CD1c-positive myeloid dendritic cell (primary cell): Measurements from ENCODE around the gene GNAQ.

Experiments
- DNase-seq: peaks from one replicate; pipeline ENCODE4 v3.0.0-alpha.2; 2016; ENCODE audit errors: extremely low spot score

Gene GNAQ

DNA sequence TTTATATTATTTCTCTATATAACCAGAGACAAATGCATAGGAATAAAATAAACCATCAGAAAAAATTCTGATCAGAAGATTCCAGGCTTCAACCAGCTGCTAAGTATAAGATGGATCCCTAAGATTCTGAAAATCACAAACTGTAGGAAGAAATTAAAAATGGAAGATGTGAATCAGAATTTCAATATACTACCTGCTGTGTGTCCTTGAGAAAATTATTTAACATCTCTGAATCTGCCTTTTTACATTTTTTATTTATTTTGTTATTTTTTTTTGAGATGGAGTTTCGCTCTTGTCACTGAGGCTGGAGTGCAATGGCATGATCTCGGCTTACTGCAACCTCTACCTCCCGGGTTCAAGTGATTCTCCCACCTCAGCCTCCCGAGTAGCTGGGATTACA lies 187.2 kb downstream of the GNAQ start:
- DNase-seq: no peak

DNA sequence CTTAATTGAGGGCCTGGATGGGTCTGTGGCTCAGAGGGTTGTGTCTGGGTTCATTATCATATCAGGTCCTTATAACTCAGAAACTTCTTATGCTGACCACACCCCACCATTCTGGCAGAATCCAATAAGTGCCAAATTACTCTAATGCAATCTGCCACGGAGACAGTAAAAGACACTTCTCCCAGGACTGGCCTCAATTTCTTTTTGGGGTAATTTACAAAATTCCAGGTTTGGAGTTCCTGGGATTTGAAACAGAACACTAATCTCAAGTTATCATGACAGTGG lies 187.8 kb downstream of the GNAQ start:
- DNase-seq: no peak

DNA sequence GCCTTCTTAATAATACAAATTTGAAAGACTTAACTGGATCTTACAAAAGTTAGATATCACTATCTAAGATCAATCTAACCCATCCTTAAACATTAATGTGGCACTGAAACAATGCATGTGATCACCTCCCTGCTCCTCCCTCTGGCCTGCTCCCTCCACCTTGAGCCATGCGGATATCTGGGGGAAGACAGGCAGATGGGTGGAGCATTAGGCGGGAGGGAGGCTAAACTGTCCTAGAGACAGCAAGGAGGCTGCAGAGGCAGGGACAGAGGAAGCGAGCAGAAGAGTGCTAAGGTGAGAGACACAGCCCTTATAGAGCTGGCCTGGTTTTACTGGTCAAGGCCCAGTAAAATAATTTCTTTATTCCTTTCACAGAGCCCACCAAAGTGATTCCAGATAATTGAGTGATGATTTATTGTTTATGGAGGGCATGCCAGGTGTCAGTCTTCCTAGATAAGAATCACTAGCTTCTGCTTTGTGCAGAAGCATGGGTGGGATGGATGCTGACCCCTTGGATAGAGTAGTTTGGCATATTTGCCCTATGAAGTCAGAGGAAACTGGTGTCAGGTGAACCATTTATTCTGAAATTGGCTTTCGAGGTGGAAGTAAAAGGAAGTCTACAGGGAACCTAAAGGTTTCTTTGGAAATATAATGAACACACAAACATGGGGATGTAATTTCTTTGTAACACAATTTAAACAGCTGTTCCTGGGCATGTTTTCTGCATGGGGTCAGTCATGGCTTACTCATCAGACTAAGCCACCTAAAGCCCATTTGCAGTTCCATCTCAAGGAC lies 188.3 kb downstream of the GNAQ start:
- DNase-seq: no peak

DNA sequence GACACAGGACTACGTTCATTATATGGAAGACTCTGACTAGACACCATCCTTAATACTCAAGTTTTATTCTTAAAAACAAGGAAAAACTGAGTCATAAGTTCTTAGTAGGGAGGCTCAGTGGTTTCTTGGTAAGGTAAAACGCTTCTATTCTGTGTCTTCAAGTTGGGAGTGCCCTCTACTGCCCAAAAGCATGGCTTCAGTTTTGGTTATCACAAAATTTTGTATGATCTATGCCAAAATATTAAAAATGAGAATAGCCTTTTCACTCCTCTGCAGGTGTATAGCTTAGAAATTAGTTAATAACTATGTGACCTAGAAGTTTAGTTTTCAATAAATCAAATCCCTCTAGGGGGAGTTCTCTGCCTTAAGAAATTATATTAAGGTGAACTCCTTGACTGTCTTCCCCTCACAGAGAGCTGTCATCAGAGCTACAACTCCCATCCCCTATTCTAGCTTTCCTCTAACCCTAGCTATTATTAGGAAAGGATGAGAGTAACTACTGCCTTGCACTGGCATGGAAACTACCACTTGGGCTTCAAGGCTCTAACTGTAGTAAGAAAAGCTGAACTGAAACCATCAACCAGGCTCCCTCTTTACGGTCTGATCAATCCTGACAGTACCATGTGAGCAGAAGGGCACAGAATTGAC lies 189.7 kb downstream of the GNAQ start:
- peak; percentile 31 for DNase-seq

DNA sequence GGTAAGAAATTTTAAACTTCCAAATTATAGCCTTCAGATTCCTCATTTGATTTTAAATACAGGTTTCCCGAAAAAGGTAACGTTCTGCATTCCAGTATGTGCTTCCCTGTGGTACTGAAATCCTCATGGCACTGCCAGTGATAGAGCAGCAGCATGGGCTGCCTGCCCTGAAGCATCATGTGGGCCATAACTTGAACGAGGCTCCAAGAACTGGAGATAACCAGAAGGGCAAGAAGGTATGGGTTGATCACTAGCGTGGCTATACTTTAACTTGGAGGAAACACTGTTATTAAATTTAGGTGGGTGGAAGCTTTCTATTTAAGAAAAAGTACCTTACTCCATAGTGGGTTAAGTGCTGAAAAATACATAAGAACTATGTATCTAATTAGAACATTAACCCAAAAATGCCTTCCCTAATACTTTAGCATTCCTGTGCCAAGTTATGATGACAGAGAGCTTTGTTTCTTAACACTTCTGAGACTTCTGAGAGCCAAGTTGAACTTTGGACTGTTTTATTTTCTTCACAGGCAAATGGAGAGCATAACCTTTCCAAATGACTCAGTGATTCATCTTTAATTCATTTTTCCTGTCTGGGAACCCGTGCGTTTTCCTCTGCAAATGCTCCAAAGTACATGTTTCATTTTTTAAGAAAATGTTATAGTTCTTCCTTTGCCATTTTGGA lies 192.0 kb downstream of the GNAQ start:
- no peak for DNase-seq

DNA sequence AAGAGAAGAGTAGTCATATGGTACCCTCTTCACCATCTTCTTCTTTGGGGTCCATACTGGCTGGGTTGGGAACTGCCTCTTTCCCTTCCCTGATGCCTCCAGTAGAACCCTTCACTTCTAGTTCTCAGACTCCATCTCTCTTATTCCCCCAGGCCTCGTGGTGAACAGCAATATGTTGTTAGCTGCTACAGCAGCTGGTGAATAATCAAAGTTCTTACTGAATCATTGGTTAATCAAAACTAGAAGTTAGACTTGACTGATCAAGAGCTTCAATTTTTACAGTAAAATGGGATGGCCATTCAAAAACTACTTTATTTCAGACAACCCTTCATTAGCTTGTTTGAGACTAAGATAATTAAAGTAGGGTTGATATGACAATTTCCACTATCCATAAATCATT lies 192.6 kb downstream of the GNAQ start:
- DNase-seq: no peak

DNA sequence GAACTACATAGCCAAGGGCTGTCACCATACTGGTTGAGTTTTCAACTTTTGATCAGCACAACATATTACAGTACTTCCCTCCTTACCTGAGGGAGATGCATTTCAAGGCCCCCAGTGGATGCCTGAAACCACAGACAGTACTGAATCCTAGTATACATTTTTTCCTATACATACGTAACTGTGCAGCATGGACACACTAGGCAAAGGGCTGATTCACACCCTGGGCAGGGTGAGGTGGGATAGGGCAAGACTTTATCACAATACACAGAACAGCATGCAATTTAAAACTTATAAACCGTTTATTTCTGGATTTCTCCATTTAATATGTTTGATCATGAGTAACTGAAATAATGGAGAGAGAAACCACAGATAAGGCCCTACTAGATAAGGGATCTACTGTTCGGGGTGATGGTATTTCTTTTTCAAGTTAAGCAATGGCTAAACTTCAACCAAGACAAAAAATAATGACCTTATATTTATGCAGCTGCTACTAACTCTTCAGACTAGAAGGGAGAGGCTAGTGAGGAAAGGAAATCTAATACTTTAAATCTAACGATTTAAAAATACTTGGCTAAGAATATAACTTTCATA lies 196.6 kb downstream of the GNAQ start:
- no peak for DNase-seq

DNA sequence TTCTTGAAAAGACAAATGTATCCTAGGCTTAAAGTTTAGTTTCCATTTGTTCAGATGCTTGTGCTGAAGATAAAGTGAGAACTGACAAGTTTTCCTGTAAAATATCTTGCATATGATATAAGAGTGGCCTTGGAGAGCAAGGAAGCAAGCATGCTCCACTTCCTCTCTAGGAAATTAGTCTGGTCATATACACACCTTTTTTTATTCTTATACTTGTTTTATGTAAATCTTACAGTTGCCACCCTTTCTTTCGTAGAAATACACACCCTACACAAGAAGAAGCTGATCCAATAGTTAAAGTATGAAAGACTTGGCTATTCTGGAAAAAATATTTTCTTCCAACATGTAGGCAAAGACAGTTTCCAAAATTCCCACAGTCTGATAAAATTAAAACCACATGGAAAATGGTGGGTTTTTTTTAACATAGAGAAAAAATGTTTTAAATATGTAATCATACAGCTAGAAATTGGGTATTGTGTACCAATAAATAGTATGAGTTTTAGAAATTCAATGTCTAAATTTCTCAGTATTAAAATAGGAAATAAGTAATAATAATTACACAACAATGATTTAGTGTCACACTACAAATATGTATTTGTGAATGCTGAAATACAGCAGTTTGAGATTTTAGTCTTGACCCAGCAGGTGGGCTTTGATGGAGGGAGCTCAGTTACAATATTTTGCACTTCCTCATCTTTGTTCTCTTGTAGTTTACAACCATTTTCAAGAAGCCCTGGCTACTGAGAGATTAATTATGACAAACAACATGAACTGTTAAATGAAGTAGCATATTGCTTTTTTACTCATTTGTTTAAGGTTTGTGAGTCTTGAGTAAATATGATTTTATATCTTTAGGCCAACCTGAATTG lies 197.8 kb downstream of the GNAQ start:
- DNase-seq: no peak

DNA sequence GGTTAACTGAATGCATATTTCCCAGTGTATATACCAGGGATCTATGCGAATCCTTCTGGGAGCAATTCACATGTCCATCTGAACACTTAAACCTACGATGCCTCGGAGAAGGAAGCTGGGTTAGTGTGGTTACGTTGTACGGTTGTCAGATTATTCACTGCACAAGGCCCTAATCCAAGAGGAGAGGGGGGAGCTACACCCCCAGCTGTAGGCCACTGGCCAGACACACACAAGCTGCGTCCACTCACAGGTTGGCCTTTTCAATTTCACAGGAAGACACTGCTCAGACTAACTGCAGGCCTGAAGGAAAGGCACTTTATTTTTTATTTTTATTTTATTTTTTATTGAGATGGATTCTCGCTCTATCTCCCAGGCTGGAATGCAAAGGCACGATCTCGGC lies 199.0 kb downstream of the GNAQ start:
- DNase-seq: no peak

DNA sequence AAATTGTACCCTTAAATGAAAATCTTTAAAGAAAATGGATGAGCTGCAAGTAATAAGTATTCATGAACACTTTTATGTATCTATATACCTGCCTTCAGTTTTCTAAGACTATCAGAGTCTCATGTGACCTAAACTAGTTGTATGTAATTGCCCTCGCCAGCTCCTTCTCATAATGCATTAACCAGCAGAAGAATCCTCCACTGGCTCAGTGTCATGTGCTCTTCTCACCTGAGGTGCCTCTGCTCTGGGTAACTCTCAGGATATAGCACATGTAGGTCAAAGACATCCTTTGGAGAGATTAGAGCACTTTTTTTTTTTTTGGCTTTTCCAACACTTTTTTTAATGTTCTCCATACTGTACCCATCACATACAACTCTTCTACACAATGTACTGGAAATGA lies 199.8 kb downstream of the GNAQ start:
- DNase-seq: no peak

DNA sequence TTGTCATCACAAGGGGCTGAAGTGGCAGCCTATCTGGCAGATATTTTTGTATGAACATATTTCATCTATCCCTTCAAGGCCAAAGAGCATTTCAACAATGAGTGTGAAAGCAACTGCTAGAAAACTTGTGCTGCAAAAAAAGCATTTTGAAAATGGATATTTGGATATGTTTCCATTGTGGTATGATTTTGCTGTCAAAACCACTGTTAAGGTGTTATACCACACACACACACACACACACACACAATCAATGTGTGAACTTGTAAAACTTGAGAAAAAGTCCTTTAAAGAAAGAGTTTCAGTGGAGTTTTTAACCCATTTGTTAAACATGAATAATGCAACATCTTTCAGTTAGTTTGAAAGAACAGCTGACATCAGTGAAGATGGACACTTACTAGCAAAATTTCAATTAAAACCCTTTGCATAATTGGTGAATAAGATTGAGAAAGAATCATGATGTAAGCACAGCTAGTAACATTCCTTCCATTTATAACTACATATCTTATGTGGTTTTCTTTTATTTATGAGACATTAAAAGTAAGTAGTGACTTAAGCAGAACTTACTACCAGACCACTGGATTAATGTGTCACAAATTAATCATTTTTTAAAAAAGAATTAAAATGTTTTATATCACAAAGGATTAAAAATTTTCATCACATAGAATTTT lies 200.9 kb downstream of the GNAQ start:
- no peak for DNase-seq

DNA sequence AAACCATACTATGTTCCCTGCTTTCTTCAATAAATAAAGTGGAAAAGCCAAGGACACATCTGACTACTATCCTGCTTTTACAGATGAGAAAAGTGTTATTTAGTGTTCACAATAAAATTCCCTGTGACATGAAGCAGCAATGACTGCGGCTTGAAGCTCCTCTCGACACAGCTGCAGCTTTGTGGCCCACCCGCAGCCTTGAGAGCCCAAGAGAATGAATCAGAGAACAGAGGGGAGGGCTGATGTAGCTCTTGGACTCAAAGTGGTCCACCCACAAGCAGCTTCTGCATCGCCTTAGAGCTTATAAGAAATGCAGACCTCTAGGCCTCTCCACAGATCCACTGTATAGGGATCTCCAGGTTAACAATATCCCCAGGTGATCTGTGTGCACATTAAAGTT lies 202.2 kb downstream of the GNAQ start:
- no peak for DNase-seq

DNA sequence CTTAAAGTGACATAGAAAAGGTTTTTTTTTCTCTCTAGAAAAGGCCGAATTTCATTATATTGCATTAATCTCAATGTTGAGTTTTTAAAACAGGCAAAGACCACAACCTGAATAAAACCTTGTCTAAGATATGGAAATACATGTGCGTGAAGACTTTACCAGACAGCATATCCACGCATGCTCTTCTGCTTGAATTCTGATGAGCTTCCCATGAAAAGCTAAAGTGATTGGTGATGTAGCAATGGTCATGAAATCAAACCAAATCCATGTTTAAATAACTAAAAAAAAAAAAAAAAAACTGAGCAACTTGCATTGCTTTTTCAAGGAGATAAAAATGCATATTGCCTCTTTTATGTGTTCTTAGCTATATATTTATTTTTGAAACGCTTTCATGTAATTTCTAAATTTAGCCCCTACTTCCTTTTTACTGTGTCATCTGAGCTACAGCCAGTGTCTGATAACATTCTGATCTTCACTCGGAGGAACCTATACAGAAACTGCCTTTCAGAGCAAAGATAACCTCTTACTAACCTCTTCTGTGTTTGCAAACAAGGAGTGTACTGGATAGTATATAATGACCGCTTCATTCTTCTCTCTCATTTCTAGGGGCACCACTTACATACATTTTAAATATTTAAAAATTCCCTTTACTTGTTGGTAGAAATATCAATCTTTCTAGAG lies 204.4 kb downstream of the GNAQ start:
- peak; percentile 45 for DNase-seq

DNA sequence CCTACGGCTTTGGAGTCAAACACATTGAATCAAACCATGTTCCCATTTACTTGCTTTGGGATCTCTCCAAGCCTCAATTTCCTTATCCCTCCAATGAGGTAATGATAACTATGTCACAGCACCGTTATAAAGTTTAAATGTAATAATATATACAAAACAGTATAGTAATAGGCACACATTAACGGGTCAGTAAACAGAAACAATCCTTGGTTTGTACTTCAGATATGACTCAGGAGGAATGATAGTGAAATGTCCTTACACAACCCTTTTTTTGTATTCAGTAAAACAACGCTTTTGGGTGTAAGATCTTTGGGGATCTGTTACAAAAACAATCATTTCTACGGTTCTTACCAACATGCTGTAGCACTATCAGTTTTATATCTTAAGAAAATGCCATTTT lies 205.0 kb downstream of the GNAQ start:
- no peak for DNase-seq

DNA sequence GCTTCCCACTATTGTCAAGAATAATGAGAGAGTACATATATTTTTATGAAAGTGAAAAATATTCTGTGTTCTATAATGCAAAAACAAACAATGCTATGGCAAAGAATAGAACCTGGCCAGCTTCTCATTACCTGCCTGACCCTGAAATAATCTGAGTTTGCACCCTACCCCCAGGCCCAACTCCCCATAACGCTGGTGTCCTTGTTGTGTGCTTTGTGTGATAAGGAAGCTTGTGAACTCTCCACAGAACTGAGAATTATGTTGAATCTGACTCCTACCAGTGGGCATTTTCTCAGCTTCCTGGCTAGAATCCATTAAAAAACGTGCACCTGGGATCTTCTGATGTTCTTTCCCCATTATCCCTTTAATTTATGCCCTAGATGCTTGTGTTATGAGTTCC lies 205.5 kb downstream of the GNAQ start:
- no peak for DNase-seq

DNA sequence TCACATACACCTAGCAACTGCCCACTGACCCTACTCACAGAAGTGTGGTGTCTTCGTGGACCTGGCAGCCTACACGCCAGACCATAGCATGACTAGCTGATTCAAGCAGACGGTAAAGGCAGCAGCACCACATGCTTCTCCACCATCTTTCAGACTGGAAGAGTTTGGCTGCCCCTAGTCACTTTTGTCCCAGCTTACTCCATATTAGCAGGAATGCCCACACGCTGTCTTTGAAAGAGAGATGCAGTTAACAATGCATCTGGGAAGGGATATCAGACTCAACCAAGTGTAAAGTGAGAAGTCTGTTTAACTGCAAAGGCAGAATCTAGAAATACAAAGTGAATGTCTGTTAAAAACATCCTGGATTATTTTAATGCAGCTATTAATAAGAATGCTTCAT lies 206.2 kb downstream of the GNAQ start:
- no peak for DNase-seq

DNA sequence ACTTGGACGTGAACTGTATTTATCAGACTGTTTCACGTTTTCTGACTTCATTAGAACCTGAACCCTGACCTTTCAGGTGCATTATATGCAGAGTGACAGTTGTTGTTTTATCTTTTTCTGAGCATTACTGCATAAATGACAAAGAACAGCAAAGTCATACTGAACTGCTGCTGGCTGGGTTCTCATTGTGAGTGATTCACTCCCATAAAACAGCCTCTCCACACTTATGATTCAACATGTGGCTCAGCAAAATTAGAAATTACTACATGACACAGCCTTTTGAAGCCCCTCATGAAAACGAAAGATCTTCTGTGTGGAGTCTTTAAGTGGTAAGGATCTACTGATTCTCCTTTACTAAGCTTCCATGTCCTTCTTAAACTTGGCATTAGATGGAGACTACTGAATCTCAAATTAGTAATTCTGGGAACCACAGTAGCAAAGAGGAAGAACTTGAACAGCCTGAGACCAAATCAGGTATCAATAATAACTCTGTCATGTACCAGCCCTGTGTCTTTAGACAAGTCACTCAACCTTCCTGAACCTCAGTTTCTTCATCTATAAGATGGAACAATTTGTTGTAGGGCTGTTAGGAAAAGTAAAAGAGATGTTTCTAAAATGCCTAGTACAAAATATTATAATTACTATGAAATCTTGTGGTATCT lies 211.2 kb downstream of the GNAQ start:
- DNase-seq: no peak

DNA sequence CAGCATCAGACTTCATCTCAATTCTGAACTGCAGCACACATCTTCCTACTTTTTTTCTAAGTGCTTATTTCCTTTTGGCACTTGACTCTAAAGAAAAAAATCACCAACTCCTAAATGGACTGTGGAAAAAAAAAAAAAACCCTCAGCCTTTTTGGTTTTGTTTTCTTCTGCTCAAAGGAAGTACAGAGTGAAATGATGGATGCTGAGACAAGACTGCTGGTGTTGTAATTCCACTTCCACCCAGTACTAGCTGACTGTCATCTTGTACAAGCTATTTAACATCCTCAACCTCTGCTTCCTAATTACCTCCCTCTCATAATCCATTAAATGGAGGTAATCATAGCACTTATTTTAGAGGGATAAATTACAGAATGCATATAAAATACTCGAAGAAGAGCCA lies 212.0 kb downstream of the GNAQ start:
- no peak for DNase-seq

DNA sequence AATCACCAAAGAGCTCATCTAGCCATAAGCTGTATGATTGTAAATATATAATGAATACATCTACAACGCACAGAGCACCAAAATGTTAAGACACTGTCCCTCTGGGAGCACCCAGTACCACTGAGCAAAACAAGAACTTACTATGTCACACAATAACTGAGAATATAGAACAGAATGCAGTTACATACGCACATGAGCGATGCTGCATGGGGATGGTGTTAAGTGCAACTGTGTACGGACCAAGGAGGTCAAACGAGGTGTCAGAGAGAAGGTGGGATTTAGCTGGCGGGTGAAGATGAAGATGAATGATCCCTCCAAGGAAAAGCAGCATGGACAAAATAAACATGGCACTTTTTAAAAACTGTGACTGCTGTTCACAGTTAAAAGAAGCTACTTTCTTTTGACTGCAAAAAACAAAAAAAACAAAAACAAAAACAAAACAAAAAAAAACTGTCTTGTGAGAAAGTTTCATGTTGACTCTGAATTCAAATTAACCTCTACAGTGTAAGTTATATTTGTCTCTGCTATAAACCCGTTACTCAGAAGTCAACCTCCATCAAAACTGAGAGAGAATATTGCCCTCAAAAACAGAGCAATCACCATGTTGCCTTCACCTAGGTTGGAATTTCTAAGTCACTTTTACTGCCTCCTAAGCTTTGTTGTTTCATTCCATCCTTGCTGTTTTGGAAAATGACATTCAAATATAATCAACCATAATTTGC lies 213.9 kb downstream of the GNAQ start:
- no peak for DNase-seq
